GM21367 (cell line): ENCODE measurements around the gene MED12L.
"Not testable (repeated sequence)": the region's sequence is repeated elsewhere in the genome, so short reads cannot be mapped to it uniquely, and the experiment has no call there.

Source experiments
- ATAC-seq: cut with Tn5 transposase; IDR thresholded peaks from one replicate; pipeline ENCODE4 v1.9.1; 2021; ENCODE audit not compliant: unreplicated experiment

MED12L gene

DNA sequence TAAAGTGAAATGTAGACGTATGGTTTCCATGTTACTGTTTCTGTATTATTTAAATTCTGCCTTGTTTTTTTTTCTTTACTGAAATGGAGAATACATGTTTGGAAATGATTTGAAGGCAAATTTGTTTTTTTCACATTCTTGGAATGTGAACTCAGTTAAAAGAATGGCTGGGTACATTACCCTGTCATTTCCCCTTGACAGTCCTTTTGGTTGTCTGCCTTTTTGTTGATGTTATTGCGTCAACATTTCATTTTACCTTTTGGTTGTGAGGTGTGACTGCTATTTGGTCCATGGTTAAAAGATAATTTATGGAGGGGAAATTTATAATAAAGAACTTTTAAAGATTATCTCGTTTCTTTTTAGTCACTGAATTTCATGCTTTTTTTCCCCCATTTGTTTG is 120.7 kb downstream of the MED12L start:
- ATAC-seq = no peak

DNA sequence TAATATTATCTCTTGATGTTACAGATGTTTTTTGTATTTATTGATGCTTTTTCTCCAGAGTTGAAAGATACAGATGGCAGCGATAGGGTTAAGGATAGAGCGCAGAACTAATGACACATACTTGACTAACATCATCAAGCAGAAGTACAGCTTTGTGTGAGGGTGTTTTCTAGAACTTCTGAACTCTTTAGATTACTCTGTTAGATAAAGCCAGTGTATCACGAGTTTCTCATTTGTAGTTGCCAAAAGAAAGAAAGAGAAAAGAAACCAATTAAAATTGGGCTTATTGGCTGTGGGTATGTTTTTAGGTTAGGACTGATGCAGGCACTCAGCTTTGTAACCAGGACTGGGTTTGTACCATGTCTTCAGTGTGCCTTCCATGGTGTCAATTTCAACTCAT is 124.2 kb downstream of the MED12L start:
- ATAC-seq = no peak

DNA sequence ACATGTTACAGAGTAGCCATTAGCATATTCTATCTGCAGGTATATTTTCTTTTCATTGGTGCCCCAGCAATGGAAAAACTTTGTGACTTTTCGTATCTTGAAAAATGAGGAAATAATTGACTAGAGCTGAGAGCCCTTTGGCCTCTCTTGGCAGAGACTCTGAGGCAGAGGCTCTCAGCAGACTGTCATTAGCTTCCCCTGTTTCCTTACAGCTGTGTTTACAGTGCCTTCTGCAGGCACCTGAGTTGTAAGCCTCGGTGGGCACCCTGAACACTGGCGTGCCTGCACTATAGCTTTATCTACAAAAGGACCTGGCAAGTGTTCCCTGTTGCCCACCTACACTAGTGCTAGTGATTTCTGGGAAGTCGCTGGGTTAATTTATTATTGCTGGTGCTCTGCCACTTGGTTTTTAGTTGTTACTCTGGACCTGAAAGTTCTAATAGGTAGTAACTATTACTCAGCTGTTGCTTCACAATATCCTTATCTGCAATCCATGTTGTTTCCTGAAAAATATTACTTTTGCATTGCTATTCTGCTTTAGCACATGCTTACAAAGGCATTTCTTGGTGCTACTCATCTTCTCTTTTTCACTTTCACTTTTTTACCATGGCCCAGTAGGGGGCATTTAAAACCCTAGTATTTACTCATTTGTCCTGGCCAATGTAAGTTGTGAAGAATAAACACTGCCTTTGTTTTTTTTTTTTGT is 125.4 kb downstream of the MED12L start:
- ATAC-seq = peak; percentile 65

DNA sequence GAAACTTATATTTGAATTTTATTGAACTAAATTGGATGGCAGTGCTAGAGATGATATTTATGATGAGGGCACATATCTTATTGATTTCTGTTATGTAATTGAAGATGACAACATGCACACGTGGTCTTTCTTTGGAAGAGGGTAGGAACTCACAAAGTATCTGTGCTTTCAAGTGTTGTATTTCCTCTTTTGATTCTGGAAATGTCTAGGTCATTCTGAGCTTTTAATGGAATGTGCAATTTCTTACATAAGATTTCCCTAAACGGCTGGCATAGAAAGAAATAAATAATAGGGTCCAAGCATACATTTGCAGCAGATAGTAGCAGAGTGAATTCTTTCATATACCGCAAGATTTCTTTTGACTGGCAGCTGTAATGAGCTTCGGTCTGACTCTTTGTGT is 127.7 kb downstream of the MED12L start:
- ATAC-seq = no peak

DNA sequence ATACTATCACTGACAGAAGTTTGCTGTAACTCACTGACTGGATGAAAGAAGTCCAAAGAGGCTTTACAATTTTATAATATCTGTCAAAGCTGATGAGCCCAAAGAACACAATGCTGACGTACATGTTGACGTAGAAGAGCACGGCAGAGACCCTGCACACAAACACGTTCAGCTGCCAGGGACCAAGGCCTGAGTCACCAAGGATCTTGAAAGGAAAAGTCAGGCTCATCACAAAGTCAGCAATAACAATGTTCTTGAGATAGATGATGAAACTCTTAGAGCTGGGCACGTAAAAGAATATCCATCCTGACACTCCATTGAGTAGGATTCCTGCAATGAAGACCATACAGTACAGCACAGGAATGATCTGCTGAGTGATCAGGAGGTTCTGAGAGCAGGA is 128.4 kb downstream of the MED12L start:
- no peak for ATAC-seq

DNA sequence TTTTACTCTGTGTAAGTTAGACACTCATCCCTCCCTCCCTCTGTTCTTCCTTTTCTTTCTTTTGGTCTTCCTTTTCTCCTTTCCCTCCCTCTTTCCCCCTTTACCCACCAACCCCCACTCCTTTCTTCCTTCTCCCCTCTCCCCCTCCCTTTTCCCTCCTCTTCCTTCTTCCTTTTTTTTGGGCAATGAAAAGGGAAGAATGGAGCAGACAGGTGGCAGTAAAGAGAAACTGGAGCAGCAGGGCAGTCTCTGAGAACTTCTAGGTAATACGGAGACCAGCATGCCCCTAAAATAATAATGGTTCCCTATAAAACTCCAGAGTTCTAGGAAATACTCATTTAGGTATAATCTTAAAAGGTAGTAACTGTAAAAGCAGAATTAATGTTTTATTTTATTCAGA is 129.0 kb downstream of the MED12L start:
- no peak for ATAC-seq

DNA sequence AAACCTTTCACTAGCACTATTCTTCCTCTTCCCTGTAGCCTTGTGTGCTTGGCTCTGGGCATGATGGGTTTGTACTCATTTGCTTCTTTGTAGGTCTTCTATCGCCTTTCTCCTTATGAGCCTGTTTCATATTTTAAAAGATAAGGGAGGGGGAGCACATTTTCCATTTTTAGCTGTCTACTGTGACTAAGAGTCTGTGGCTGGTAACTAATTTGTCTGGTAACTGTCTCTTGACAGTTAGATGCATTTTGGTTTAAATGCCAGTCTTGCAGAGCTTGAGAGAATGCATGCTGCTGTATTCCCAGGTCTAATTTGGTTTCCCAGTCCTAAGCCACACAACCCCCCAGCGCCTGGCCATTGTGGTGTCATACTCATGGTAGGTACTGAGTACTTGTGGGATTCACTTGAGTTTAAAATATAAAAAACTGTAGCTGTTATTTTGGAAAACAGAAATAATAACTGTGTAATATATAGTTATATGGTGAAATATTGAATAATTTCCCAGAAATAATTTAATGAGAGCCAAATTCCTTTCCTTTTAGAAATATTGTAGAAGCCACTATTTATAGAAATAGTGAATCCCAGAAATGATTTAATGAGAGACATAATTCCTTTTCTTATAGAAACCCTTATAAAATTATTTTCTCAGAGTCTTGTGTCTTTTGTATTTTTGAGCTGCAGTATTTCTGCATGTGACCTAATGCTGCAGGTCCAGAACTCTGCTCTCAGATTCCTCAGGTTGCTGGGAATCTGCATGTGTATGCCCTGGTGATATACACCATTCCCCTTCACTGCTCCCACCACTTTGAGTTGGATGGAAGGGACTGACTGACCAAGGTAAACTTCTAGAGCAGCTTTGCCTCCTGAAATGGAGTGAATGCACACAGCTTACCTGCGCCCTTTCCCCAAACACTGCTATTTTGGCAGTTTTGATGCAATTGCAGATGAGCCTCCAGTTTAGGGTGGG is 131.5 kb downstream of the MED12L start:
- no peak for ATAC-seq

DNA sequence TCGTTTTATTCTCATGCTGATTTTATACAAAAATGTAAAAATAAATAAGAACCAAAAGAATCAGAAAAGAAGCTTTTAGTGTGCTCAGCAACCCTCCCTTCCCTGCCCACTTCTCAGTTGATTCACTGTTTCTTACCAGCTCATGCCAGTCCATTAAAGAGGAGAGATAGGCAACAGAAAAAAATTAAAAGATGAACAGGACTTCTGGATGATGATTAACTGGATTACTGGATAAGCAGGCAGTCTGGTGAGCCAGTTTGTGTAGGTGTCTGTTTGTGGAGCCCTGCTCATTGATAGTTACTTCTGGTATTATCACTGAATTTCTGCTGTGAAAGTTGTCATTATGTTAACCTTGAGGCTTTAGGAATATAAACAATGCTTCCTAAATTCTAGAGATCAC is 132.7 kb downstream of the MED12L start:
- no peak for ATAC-seq

DNA sequence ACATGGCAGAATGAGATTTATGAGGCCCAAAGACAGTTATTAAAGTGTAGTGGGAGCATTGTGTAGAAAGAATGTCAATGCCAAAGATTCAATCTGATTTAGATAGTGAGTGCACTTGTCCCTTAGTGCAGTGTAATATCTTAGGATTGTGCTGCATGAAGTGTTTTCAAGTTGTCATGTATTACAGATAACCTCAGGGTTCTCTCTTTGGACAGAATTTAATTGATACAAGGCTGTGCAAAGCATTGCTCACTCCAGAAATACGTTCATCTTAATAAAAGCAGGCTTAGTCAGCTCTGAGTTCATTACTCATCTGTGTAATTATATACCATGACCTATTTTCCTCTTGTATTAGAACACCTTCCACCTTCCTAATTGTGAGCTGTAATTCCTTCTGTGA is 133.6 kb downstream of the MED12L start:
- ATAC-seq = no peak

DNA sequence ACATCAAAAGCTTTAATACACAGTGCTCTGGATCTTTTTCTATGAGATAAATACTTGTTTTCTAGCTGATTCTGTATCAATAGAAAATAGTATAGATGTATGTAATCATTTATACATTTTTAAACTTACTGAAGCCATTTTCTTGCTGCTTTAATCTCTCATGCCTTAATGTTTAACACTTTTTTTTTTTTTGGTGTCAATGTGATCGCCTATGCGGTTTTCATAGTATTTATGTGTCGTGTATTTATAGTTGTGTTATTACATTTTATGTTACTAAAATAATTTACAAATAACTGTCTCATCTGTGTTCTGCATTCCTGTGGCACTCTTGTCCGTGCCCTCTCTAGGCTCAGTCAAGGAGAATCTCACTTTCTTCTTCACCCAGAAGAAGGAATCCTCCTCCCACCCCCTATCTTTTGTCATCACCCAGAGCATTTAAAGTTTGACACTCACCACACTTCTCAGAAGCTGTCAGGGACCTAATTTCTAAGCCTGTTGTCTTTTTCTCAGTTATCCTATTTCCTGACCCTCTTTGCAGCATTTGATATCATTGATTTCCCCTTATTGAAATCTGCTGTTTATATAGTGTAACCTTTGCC is 138.9 kb downstream of the MED12L start:
- ATAC-seq = no peak

DNA sequence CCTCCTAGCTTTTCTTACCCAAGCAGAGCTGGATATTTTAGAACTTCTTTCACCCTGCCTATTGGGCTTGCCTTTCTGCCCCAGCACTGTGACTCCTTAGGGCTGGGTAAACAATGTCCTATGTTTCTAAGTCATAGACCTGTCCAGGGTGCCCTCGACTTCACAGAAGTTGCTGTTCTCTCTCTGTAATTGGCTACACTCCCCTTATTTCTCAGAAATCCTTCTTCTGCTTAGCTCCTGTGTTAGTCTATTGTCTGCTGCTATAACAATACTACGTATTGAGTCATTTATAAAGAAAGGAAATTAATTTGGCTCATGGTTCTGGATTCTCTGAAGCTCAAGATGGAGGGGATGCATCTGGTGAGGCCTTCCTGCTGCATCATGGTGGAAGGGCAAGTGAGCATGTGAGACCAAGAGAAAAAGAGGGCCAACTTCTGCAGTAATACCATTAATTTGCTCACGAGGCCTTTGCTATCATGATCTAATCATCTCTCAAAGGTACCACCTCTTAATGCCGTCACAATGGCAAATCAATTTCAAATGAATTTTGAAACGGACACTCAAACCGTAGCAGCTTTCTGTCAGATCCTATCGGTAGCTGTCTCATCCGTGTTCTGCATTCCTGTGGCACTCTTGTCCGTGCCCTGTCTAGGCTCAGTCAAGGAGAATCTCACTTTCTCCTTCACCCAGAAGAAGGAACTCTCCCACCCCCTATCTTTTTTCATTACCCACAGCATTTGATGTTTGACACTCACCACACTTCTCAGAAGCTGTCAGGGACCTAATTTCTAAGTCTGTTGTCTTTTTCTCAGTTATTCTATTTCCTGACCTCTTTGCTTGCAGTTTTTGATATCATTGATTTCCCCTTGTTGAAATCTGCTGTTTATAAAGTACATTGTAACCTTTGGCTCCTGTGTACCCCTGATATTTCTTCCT is 139.8 kb downstream of the MED12L start:
- no peak for ATAC-seq

DNA sequence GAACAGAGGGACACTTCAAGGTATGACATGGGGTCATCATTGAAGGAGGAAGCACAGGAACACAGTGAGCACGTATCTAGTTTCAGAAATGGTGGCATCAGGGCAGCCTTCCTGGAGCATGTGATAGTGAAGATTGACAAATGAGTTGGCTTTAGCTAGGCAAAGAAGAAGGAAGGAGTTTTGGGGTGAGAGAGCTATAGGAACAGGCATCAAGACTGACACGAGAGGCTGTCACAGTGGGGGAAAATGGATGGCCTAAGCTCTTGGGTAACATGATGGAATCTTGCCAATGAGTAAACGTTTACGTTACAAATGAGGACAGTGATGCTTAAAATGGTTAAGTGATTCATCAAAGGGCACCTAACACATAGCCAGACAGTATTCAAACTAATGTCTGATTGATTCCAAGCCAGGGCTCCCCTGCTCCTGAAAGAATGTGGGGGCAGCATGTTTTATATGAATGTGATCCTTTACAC is 140.7 kb downstream of the MED12L start:
- no peak for ATAC-seq

DNA sequence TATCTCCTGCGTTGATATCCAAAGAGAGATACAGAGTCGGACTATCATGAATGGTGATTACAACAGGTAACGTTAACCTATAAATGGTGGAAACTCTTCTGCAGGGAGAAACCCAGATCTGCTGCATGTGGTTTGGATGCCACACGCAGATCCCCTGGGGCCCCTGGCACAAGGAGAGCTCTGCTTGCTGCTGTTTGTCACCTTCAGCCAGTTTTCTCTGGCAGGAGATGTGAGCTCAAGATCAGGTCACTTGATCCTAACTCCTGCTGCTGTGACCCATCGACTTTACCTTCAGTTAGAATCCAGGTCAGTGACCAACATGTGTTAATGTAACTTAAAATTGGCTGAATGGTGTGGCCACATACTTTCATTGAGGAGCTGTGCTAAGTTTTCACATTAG is 141.4 kb downstream of the MED12L start:
- ATAC-seq = no peak

DNA sequence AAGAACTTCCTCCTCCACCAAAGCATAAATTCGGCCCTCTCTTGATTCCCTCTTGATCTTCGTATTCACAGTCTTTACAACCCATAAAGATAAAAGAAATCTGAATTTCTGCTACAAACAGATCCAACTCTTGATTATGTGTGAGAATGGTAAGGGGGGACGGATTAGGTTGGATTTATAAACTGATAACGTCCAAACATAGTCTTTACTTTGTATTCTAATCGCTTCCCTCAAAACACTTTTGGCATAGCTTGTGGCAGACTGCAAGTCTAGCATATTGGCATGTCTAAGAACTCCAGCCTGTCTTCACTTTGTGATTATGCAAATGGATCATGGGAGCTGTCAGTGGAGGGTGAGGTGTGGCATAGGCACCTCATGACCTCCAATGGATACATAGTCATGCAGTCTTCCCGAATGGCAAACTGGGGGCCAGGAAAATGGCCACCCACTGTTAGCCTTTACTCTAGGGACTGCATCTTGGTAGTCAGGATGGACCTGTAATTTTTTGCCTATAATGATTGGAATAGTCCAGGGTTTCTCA is 141.9 kb downstream of the MED12L start:
- ATAC-seq = peak; percentile 33

DNA sequence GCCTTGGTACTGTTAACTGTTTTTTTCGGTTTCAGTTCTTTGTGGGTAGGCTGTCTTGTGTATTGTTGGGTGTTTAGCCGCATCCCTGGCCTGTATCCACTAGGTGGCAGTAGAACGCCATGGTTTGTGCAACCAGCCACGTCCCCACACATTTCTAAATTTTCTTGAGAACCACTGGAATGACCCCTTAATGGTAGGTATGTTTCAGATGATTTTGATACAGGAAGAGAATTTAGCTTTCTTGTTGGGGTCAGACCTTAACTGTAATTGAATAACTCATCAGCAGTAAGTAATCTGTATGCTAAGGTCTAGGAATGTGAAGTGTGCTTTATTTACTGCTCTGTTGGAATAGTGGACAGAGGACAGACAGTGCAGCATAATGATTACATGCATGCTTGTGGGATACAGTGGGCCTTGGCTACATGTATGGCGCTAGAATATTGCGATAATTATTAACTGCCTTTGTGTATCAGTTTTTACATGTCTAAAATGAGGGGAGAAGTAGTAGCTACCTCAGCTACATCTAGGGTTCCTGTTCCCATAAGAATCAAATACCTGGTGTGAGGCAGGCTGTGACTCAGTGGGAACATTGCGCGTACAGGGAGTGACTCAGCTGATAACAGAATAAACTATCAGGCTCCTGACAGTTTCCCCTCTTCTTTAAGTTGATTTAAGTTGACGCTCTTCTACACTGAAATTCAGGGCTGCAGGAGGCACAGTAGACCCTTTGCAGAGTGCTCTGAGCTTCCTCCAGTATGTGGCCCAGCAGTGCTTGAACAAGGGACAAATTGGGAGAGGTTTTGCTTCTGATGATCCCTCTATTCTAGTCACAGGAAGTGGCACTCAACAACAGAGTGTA is 142.6 kb downstream of the MED12L start:
- ATAC-seq = peak; percentile 86

DNA sequence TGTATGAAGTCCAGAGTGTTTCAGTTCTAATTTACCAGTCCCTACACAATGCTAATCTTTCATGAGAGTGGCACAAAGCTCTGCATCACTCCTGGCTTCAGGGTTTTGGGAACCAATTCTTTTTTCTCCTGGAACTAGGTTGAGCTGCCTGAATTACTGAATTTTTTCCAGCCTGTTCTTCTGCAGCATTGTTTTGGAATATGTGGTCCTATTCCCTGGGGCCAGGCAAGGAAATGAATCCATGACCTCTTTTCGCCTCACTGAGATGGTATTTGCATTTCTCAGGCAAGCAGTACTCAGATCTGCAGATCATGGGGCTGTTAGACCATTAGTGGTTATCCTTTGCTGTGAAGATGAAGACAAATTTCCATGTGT is 143.2 kb downstream of the MED12L start:
- ATAC-seq = no peak

DNA sequence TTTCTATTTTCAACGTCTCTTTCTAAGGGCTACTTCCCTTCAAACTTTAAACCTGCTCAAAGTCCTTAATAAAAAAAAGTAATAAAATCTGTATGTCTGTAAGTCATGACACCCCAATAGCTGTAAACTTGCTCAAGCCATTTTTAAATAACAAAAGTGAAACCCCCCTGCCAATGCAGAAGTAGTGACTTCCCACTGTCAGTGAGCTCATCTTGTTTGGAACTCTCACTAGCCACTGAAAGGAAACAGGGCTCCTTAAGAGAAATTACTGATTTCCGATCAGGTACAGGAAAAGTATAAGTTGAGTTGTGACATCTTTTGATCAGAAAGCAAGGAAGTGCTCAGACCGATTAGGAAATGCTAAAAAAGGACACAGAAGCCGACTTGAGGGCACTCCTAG is 145.2 kb downstream of the MED12L start:
- ATAC-seq = peak; percentile 57

DNA sequence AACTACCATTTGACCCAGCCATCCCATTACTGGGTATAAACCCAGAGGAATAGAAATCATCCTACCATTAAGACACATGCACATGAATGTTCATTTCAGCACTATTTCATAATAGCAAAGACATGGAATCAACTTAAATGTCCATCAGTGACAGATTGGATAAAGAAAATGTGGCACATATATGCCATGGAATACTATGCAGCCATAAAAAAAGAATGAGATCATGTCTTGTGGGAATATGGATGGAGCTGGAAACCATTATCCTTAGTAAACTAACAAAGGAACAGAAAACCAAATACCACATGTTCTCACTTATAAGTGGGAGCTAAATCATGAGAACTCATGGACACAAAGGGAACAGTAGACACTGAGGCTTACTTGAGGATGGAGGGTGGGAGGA is 146.9 kb downstream of the MED12L start:
- not testable (repeated sequence) for ATAC-seq

DNA sequence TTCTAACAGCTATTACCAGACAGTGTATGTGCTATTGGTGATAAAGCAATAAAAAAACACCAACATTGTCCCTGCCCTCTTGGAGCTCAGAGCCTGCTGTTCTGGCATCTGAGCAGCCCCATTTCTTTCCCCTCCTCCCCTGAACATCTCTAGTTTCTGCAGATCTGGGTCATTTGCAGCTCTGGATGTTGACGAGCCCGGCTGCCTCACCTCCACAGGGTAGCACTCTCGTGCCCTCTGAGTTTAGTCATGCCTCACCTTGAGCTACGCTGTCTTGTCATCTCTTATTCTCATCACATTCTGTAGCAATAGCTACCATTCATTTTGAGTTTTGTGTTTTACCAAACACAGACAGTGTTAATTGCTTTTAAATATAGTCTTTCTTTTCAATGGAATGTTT is 147.5 kb downstream of the MED12L start:
- ATAC-seq = no peak
